ENCODE measurements around the gene GRIK3. TPM values are rescaled to one million over a fixed set of nuclear protein-coding genes. Genes with fewer than 3 reads are reported as not detected.

Gene GRIK3
- total and polyA plus RNA-seq, 4 donors = 0.03 to 0.08 (median 0.05) TPM; not detected in 1

DNA sequence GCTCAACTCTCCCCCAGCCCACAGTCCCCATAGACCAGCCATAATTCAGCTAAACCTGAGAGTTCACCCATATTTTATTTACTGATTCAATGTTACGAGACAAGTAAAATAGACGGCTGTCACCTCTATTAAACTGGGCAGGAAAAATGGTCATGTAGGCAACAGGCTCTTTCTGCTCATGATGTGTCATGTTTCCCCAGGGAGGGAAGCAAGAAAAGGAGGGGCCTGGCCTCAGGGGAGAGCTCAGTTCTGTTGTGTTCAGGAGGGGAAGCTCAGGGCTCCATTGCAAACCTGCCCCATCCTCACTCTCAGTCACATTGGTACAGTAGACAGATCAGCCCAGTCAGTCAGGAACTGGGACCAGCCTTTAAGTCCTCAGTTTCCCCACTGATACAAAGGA is 12.8 kb downstream of the GRIK3 start:
- TF ChIP-seq, protein P1, sequence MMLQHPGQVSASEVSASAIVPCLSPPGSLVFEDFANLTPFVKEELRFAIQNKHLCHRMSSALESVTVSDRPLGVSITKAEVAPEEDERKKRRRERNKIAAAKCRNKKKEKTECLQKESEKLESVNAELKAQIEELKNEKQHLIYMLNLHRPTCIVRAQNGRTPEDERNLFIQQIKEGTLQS (IDR thresholded peaks at IDR 0.05) = no peak
- no peak for TF ChIP-seq JUND (IDR thresholded peaks at IDR 0.05)
- TF ChIP-seq GABPA (IDR thresholded peaks at IDR 0.05 in 1 of 2, conservative IDR thresholded peaks at IDR 0.05 in 1 of 2) = no peak
- no peak for TF ChIP-seq HNF4A (conservative IDR thresholded peaks at IDR 0.05)
- no peak for TF ChIP-seq SP1 (IDR thresholded peaks at IDR 0.05)
- WGBS = 83% methylated on average over 2 of the region's 2 CpGs
- Histone ChIP-seq H3K9ac (ENCODE audit: low read depth in 1 of 2, low read length in 2 of 2) (no peak overlapping the region), H3K27me3 (ENCODE audit: control insufficient read depth in 4 of 4, insufficient read depth in 4 of 4, low read length in 3 of 4) (peaks cover 0 to 6% (median 0%) of the 10 kb centered on the region in 4 donors), H3K36me3 (ENCODE audit: control insufficient read depth in 4 of 4, insufficient read depth in 3 of 4, low read depth in 1 of 4, low read length in 3 of 4) (no peaks in the 10 kb centered on the region), H3K27ac (ENCODE audit: low read depth in 1 of 2, low read length in 2 of 2) (no peak overlapping the region), H3K4me1 (ENCODE audit: control insufficient read depth in 4 of 4, insufficient read depth in 4 of 4, low read length in 3 of 4) (no peaks in the 10 kb centered on the region), H3K9me3 (ENCODE audit: control insufficient read depth in 4 of 4, low read length in 3 of 4) (peaks cover 0 to 5% (median 4%) of the 10 kb centered on the region in 4 donors), H3K4me3 (ENCODE audit: low read depth in 1 of 3, low read length in 3 of 3) (no peak overlapping the region)
- no peak for DNase-seq (ENCODE audit: low spot score)

DNA sequence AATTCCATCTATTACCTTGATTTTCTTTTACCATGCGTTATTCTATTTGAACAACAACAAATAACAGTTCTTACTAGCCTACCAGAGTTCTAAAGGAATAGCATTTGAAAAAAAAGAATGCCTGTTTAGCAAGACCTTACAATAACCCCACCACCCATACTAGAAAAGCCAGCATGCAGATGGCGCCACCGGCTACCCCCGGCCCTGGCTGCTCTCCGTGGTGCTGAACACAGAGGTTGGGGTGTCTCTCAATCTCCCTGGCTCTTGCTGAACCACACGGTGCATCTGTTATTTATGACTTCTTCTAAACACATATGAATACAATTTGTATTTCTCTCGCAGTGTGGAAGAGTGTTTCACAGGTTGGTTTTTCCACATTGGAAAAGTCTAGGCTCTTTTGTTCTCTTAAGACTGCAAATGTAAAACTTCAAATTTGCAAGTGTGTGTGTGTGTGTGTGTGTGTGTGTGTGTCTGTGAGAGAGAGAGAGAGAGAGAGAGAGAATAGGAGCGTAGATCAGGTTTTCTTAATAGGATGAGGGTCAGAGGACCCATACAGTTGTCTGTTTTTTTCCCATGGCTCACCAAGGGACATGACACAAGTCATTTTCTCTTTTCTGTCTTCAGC is 13.6 kb downstream of the GRIK3 start:
- no peak for DNase-seq (ENCODE audit: low spot score)
- Histone ChIP-seq H3K4me3 (ENCODE audit: low read depth in 1 of 3, low read length in 3 of 3) (no peak overlapping the region), H3K9ac (ENCODE audit: low read depth in 1 of 2, low read length in 2 of 2) (no peak overlapping the region), H3K27me3 (ENCODE audit: control insufficient read depth in 4 of 4, insufficient read depth in 4 of 4, low read length in 3 of 4) (peaks cover 0 to 6% (median 0%) of the 10 kb centered on the region in 4 donors), H3K9me3 (ENCODE audit: control insufficient read depth in 4 of 4, low read length in 3 of 4) (peaks cover 0 to 5% (median 4%) of the 10 kb centered on the region in 4 donors), H3K36me3 (ENCODE audit: control insufficient read depth in 4 of 4, insufficient read depth in 3 of 4, low read depth in 1 of 4, low read length in 3 of 4) (no peaks in the 10 kb centered on the region), H3K27ac (ENCODE audit: low read depth in 1 of 2, low read length in 2 of 2) (no peak overlapping the region), H3K4me1 (ENCODE audit: control insufficient read depth in 4 of 4, insufficient read depth in 4 of 4, low read length in 3 of 4) (no peaks in the 10 kb centered on the region)
- WGBS = 12% methylated on average over 8 of the region's 8 CpGs
- TF ChIP-seq RXRA (IDR thresholded peaks at IDR 0.05) (no peak), HNF4G (IDR thresholded peaks at IDR 0.05) (no peak), NR2F2 (IDR thresholded peaks at IDR 0.05) (no peak), JUND (IDR thresholded peaks at IDR 0.05) (no peak), GABPA (IDR thresholded peaks at IDR 0.05 in 1 of 2, conservative IDR thresholded peaks at IDR 0.05 in 1 of 2) (no peak)
- TF ChIP-seq, protein P1 (IDR thresholded peaks at IDR 0.05) = no peak
- TF ChIP-seq, protein P2, sequence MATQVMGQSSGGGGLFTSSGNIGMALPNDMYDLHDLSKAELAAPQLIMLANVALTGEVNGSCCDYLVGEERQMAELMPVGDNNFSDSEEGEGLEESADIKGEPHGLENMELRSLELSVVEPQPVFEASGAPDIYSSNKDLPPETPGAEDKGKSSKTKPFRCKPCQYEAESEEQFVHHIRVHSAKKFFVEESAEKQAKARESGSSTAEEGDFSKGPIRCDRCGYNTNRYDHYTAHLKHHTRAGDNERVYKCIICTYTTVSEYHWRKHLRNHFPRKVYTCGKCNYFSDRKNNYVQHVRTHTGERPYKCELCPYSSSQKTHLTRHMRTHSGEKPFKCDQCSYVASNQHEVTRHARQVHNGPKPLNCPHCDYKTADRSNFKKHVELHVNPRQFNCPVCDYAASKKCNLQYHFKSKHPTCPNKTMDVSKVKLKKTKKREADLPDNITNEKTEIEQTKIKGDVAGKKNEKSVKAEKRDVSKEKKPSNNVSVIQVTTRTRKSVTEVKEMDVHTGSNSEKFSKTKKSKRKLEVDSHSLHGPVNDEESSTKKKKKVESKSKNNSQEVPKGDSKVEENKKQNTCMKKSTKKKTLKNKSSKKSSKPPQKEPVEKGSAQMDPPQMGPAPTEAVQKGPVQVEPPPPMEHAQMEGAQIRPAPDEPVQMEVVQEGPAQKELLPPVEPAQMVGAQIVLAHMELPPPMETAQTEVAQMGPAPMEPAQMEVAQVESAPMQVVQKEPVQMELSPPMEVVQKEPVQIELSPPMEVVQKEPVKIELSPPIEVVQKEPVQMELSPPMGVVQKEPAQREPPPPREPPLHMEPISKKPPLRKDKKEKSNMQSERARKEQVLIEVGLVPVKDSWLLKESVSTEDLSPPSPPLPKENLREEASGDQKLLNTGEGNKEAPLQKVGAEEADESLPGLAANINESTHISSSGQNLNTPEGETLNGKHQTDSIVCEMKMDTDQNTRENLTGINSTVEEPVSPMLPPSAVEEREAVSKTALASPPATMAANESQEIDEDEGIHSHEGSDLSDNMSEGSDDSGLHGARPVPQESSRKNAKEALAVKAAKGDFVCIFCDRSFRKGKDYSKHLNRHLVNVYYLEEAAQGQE (IDR thresholded peaks at IDR 0.05) = peak; percentile 98
- TF ChIP-seq, protein P3, sequence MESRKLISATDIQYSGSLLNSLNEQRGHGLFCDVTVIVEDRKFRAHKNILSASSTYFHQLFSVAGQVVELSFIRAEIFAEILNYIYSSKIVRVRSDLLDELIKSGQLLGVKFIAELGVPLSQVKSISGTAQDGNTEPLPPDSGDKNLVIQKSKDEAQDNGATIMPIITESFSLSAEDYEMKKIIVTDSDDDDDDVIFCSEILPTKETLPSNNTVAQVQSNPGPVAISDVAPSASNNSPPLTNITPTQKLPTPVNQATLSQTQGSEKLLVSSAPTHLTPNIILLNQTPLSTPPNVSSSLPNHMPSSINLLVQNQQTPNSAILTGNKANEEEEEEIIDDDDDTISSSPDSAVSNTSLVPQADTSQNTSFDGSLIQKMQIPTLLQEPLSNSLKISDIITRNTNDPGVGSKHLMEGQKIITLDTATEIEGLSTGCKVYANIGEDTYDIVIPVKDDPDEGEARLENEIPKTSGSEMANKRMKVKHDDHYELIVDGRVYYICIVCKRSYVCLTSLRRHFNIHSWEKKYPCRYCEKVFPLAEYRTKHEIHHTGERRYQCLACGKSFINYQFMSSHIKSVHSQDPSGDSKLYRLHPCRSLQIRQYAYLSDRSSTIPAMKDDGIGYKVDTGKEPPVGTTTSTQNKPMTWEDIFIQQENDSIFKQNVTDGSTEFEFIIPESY (IDR thresholded peaks at IDR 0.05) = no peak

DNA sequence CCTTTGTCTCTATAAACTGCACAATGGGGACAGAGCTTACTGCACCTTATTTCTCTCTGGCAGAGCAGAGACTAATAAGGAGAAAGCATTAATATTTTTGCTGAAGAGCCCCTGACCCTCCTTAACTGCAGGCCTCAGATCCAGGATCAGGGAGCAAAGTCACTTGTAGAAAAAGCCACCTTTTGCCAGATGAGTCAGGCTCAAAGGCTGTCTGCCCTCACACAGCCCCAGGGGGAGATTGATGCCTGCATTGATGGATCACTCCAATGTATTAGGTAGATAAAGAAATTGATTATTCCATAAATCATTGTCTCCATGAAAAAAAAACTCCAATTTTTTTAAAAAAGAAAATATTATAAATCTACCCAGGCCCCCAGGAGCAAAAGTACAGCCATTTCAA is 15.8 kb downstream of the GRIK3 start:
- H3K36me3 ChIP-seq (ENCODE audit: control insufficient read depth in 4 of 4, insufficient read depth in 3 of 4, low read depth in 1 of 4, low read length in 3 of 4) = no peaks in the 10 kb centered on the region
- H3K9ac ChIP-seq (ENCODE audit: low read depth in 1 of 2, low read length in 2 of 2) = no peak overlapping the region
- TF ChIP-seq NR2F2 (IDR thresholded peaks at IDR 0.05) (no peak), FOXA1 (IDR thresholded peaks at IDR 0.05) (no peak), GABPA (IDR thresholded peaks at IDR 0.05 in 1 of 2, conservative IDR thresholded peaks at IDR 0.05 in 1 of 2) (no peak), RAD21 (IDR thresholded peaks at IDR 0.05) (no peak), HNF4A (conservative IDR thresholded peaks at IDR 0.05) (no peak)
- TF ChIP-seq, protein P3 (IDR thresholded peaks at IDR 0.05) = no peak
- TF ChIP-seq, protein P1 (IDR thresholded peaks at IDR 0.05) = no peak
- TF ChIP-seq, protein P4, sequence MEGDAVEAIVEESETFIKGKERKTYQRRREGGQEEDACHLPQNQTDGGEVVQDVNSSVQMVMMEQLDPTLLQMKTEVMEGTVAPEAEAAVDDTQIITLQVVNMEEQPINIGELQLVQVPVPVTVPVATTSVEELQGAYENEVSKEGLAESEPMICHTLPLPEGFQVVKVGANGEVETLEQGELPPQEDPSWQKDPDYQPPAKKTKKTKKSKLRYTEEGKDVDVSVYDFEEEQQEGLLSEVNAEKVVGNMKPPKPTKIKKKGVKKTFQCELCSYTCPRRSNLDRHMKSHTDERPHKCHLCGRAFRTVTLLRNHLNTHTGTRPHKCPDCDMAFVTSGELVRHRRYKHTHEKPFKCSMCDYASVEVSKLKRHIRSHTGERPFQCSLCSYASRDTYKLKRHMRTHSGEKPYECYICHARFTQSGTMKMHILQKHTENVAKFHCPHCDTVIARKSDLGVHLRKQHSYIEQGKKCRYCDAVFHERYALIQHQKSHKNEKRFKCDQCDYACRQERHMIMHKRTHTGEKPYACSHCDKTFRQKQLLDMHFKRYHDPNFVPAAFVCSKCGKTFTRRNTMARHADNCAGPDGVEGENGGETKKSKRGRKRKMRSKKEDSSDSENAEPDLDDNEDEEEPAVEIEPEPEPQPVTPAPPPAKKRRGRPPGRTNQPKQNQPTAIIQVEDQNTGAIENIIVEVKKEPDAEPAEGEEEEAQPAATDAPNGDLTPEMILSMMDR (IDR thresholded peaks at IDR 0.05; ENCODE audit: low read depth, low read length, missing input control) = no peak
- TF ChIP-seq, protein P5, sequence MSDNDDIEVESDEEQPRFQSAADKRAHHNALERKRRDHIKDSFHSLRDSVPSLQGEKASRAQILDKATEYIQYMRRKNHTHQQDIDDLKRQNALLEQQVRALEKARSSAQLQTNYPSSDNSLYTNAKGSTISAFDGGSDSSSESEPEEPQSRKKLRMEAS (IDR thresholded peaks at IDR 0.05) = no peak
- H3K27me3 ChIP-seq (ENCODE audit: control insufficient read depth in 4 of 4, insufficient read depth in 4 of 4, low read length in 3 of 4) = peaks cover 0 to 4% (median 2%) of the 10 kb centered on the region in 4 donors
- H3K4me1 ChIP-seq (ENCODE audit: control insufficient read depth in 4 of 4, insufficient read depth in 4 of 4, low read length in 3 of 4) = no peaks in the 10 kb centered on the region
- no peak overlapping the region for H3K27ac ChIP-seq (ENCODE audit: low read depth in 1 of 2, low read length in 2 of 2)
- DNase-seq (ENCODE audit: low spot score) = no peak
- no peak overlapping the region for H3K4me3 ChIP-seq (ENCODE audit: low read depth in 1 of 3, low read length in 3 of 3)
- H3K9me3 ChIP-seq (ENCODE audit: control insufficient read depth in 4 of 4, low read length in 3 of 4) = peaks cover 0 to 5% (median 4%) of the 10 kb centered on the region in 4 donors

Data from liver (tissue), 9 donors.